H1 (cell line): ENCODE results near the gene RUSF1.

Source experiments
- CHD1 ChIP-seq: IDR thresholded peaks from 2 replicates; pipeline ENCODE4 v1.6.1; 2012; ENCODE audit warnings: low read depth, low read length, improper control_type of control experiment
- CTCF ChIP-seq, 3 experiments: IDR thresholded peaks; 1 replicate in 2 of 3; 2 replicates in 1 of 3; pipeline versions ENCODE4 v1.5.1 to v1.6.1; 2011; ENCODE audit warnings: low read length in 3 of 3, mild to moderate bottlenecking in 3 of 3, inconsistent platforms in 2 of 3, low read depth in 1 of 3, moderate library complexity in 1 of 3; ENCODE audit not compliant: insufficient read depth in 1 of 3; ENCODE audit errors: control extremely low read depth in 1 of 3
- EZH2 ChIP-seq: fragments of 200-600 bp; sonication (generic); IDR thresholded peaks from 2 replicates; pipeline ENCODE4 v1.7.1; 2012; ENCODE audit warnings: low read depth, mild to moderate bottlenecking, moderate library complexity, low read length, inconsistent platforms; ENCODE audit not compliant: severe bottlenecking
- PHF8 ChIP-seq: fragments of 200-600 bp; sonication (generic); conservative IDR thresholded peaks from 2 replicates; pipeline ENCODE4 v1.7.1; 2012; ENCODE audit warnings: low read depth, mild to moderate bottlenecking, inconsistent platforms, low read length, moderate library complexity
- POLR2A ChIP-seq, 2 experiments: IDR thresholded peaks; 1 replicate in 1 of 2; 2 replicates in 1 of 2; pipeline ENCODE4 v1.6.1; 2011; ENCODE audit warnings: low read depth in 2 of 2, low read length in 2 of 2, mild to moderate bottlenecking in 2 of 2; ENCODE audit errors: control extremely low read depth in 1 of 2
- POU5F1 ChIP-seq: IDR thresholded peaks from 2 replicates; pipeline ENCODE4 v1.6.1; 2011; ENCODE audit warnings: low read depth, mild to moderate bottlenecking, low read length, moderate library complexity

GRCh38 chr16:31532120-31532519 lies 23.9 kb upstream of the RUSF1 start:
- TF ChIP-seq CTCF (IDR thresholded peaks at IDR 0.05; ENCODE audit: control extremely low read depth in 1 of 3, insufficient read depth in 1 of 3, low read depth in 1 of 3, low read length in 3 of 3) (no peak), EZH2 (no peak), CHD1 (no peak), PHF8 (no peak), POLR2A (IDR thresholded peaks at IDR 0.05; ENCODE audit: control extremely low read depth in 1 of 2, low read depth in 2 of 2, low read length in 2 of 2) (no peak), POU5F1 (no peak)
